Measurements from ENCODE around the gene ALPI.

GRCh38 chr2:232483923-232484627 lies 28.1 kb downstream of the ALPI start:
- no peak for TF ChIP-seq CTCF (IDR thresholded peaks at IDR 0.05)
- no peak for TF ChIP-seq POLR2A (IDR thresholded peaks at IDR 0.05)
- no peak for TF ChIP-seq POLR2AphosphoS5 (IDR thresholded peaks at IDR 0.05)
